Vagina (tissue), 2 donors: ENCODE data around the gene MAVS.

Experiments used
- POLR2A ChIP-seq, 2 donors: fragments of 450-650 bp; IDR thresholded peaks; one replicate each; pipeline ENCODE4 v1.6.1; 2017; ENCODE audit warnings: antibody characterized with exemption in 2 of 2, mild to moderate bottlenecking in 2 of 2, moderate library complexity in 2 of 2
- POLR2AphosphoS5 ChIP-seq, 2 donors: sonication (generic); formaldehyde crosslinking; IDR thresholded peaks; one replicate each; pipeline ENCODE4 v1.9.0; 2017; ENCODE audit warnings: antibody characterized with exemption in 2 of 2, mild to moderate bottlenecking in 2 of 2, low read depth in 1 of 2; ENCODE audit not compliant: insufficient read depth in 1 of 2
- TF ChIP-seq, protein P1 (sequence below), 3 experiments: fragments of 450-650 bp in 2 of 3; fragments of 200-600 bp in 1 of 3; sonication (generic) in 1 of 3; IDR thresholded peaks; one replicate each; pipeline ENCODE4 v1.5.1; 2017 to 2019; ENCODE audit warnings: antibody characterized with exemption in 3 of 3, mild to moderate bottlenecking in 2 of 3, moderate library complexity in 2 of 3

DNA sequence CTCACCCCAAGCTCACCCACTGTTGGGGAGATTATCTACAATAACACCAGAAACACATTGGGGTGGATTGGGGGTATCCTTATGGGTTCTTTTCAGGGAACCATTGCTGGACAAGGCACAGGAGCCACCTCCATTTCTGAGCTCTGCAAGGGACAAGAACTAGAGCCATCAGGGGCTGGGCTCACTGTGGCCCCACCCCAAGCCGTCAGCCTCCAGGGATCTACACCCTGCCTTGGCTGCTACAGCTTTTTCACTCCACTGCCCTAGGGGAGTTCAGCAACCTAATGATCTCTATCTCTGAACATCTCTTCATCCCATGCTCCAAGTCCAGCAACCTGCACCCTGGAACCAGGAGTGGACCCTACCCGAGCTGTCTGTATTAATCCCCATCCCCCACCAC lies 21.2 kb downstream of the MAVS start:
- TF ChIP-seq POLR2AphosphoS5 (IDR thresholded peaks at IDR 0.05; ENCODE audit: insufficient read depth in 1 of 2, low read depth in 1 of 2) = no peak
- TF ChIP-seq, protein P1, sequence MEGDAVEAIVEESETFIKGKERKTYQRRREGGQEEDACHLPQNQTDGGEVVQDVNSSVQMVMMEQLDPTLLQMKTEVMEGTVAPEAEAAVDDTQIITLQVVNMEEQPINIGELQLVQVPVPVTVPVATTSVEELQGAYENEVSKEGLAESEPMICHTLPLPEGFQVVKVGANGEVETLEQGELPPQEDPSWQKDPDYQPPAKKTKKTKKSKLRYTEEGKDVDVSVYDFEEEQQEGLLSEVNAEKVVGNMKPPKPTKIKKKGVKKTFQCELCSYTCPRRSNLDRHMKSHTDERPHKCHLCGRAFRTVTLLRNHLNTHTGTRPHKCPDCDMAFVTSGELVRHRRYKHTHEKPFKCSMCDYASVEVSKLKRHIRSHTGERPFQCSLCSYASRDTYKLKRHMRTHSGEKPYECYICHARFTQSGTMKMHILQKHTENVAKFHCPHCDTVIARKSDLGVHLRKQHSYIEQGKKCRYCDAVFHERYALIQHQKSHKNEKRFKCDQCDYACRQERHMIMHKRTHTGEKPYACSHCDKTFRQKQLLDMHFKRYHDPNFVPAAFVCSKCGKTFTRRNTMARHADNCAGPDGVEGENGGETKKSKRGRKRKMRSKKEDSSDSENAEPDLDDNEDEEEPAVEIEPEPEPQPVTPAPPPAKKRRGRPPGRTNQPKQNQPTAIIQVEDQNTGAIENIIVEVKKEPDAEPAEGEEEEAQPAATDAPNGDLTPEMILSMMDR (IDR thresholded peaks at IDR 0.05) = no peak
- TF ChIP-seq POLR2A (IDR thresholded peaks at IDR 0.05) = no peak
